HG02938 (cell line): ENCODE results near the gene ZNF83.
A peak's percentile ranks its signal among the peaks of the same experiment; 100 is the strongest.
"Not testable (repeated sequence)": the region's sequence is repeated elsewhere in the genome, so short reads cannot be mapped to it uniquely, and the experiment has no call there.

Source experiments
- ATAC-seq: cut with Tn5 transposase; IDR thresholded peaks from one replicate; pipeline ENCODE4 v1.9.1; 2021; ENCODE audit warnings: mild to moderate bottlenecking, moderate library complexity; ENCODE audit not compliant: unreplicated experiment

Gene ZNF83

GRCh38 chr19:52640916-52641315 lies 2.8 kb upstream of the ZNF83 start:
- ATAC-seq = no peak

DNA sequence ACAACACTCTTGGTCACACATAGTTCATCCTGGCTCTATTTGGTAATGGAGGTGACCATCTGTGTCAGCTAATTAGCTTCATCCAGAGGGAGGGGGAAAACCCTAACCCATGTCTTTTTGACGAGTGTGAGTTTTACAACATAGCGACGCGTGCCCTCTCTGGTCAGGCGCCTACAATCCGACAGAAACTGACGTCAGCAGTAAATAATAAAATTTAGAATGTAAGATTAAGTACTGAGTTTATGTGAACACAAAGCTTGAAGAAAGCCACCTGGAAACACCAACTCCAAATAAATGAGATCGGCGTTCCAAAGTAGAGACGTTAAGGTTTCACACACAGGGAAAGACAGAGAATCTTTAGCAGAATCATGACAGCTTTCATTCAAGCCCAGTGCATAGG lies 1.8 kb upstream of the ZNF83 start:
- ATAC-seq = no peak

DNA sequence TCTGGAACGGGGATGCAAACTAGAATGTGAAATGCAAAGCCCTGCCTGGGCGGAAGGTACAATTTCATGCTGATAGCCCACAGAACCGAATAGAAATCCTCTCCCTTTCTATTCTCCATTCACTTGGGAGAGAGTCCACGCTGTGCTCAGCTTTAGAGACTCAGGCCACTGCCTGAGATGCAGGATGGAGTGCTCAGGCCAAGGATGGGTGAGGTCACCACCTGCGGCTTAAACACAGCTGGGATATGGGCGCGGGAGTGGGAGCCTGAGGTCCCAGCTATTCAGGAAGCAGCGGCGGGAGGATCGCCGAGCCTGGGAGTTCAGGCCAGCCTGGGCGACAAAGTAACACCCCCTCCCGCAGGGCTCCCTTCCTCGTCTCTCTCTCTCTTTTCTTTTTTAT lies 446 bp upstream of the ZNF83 start:
- peak; percentile 20 for ATAC-seq

- ATAC-seq = no peak
Observed at GRCh38 chr19:52635786-52636570, 2.2 kb downstream of the ZNF83 start.

- ATAC-seq = not testable (repeated sequence)
Observed at GRCh38 chr19:52627441-52627840, 10.7 kb downstream of the ZNF83 start.

- no peak for ATAC-seq
Observed at GRCh38 chr19:52626915-52627314, 11.2 kb downstream of the ZNF83 start.

- ATAC-seq = no peak
Observed at GRCh38 chr19:52622261-52622660, 15.9 kb downstream of the ZNF83 start.

- ATAC-seq = no peak
Observed at GRCh38 chr19:52621376-52621775, 16.8 kb downstream of the ZNF83 start.

- no peak for ATAC-seq
Observed at GRCh38 chr19:52613299-52613906, 24.8 kb downstream of the ZNF83 start.

DNA sequence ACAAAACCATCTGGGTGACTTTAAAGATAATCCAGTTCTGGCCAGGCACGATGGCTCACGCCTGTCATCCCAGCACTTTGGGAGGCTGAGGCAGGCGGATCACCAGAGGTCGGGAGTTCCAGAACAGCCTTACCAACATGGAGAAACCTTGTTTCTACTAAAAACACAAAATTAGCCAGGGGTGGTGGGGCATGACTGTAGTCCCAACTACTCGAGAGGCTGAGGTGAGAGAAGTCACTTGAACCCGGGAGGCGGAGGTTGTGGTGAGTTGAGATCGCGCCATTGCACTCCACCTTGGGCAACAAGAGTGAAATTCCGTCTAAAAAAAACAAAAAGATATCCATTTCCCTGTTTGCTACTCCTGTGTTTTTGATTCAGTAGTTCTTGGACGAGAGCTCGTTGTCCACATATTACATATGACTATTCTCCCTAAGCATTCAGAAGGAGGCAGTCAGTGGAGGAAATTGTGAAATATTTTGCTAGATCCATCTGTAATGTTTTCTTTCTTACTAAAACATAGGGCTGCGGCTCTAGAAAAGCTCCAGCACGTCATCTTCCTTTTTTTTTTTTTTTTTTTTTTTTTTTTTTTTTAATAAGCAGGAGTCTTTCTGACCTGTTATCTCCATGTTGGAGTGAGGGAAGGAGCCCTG lies 34.5 kb downstream of the ZNF83 start:
- ATAC-seq = no peak

DNA sequence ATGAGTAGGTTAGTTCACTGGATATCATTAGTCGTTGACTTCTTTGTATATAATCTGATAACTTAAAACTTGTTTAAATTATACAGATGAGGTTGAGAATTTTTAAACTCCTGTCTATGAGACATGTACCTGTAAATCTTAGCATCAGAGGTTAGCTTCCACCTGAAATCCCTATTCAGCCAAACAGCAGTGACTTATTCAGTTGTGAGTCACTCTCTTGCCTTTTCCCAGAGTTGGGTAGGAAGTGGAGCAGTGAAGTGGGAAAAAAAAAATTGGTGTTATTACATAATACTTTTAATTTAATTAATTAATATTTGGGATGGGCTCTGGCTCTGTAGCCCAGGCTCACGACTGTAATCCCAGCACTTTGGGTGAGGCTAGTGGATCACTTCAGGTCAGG lies 35.2 kb downstream of the ZNF83 start:
- no peak for ATAC-seq

DNA sequence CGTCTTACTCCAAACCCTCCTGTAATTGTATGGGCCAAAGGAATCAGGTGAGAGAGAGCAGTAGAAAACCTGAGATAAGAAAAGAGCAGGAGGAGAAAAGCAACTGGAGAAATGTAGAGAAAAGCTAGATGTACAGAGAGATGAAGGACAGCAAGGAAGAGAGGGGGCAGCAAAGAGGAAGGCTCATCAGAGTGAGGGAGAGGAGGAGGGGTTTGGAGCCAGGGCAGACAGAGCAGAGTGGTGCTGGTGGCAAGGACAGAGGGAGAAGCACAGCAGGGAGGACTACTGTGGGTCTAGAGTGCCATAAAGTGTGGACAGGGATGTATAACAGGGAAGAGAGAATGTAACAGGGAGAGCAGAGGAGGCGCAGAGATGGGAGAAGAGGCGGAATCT lies 36.2 kb downstream of the ZNF83 start:
- ATAC-seq = not testable (repeated sequence)

- peak; percentile 90 for ATAC-seq
Observed at GRCh38 chr19:52601025-52601973, 36.9 kb downstream of the ZNF83 start.

GRCh38 chr19:52600639-52601024 lies 37.5 kb downstream of the ZNF83 start:
- peak; percentile 3 for ATAC-seq

DNA sequence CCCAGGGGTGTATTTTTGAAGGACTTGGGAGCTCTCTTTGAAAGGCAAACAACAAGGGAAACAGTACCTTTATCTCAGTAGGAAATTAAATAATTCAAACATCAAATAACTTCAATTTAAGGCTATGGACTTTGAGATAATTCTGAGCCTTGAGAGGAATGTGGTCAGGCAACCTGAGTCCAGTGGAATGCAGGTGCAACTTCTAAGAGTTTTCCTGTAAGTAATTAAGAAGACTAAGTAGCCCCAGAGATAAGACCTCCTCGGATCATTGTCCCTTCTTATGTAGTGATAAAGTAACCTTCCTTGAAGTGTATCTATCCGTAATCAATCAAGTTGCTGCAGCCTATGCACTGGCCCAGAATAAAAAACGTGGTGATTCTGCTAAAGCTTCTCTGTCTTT lies 38.9 kb downstream of the ZNF83 start:
- ATAC-seq = no peak

- ATAC-seq = not testable (repeated sequence)
Observed at GRCh38 chr19:52593441-52593840, 44.7 kb downstream of the ZNF83 start.

DNA sequence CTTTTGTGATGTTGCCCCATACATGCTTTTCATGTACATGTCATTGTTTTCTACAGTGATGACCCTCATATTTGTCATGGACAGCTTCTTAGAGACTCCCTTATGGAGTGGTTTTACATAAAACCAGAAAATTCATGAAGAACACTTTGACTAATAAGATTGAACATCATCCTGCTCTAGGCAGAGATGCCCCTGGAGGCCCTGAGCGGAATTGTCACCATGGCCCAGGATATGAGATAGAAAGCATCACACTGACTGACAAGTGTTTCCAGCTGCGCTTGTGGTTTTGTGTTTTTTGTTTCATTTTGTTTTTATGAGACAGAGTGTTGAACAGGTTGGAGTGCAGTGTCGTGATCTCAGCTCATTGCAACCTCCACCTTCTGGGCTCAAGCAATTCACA lies 45.9 kb downstream of the ZNF83 start:
- no peak for ATAC-seq

- ATAC-seq = no peak
Observed at GRCh38 chr19:52590728-52591127, 47.4 kb downstream of the ZNF83 start.

DNA sequence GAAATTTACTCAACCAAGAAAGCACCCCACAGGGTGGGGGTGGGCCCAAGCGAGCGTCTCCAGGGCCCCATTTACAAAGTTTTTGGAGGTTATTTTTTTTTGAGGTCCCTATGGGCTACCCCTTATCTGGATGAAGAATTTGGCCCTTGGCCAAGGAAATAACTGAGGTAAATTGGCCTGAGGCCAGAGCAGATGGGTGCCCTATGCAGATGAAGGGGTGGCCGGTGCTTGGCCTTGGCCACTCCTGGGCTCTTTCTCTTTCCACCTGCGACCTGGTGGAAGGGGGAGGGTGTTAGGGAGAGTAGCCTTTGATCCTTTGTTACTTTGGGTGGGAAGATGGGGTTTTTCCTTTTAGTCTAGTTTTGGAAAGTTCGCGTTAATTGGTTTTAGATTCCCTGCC lies 52.6 kb downstream of the ZNF83 start:
- no peak for ATAC-seq

DNA sequence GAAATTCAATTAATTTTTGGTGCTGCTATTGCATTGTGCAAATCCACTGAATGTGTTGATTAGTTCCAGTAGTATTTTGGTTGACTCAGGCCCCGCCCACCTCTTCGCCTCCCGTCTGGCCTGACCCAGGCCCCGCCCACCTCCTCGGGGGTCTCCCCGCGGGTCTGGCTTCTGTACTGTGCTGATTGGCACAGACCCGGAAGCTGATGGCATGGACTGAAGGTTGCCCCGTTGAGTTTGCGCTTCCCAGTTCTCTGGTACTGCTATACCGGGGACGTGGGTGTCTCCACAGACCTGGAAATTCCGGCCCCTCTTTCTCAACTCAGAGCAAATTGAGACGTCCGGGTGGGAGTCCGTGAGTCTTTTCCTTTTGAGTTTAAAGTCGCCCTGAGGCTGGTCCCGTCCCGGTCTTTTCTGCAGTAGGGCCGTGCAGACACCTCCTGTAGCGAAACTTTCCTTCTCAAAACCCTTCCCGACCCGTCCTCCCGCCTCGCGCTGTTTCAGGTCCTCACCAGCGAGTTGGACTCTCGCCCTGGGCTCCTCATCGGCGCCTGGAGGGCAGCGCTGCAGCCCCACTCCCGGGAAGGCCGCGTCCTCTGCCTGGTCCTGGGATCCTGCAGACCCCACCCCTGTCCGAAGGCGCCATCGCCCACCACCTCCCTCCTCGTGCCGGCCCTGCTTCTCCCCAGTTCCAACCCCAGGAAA lies 53.3 kb downstream of the ZNF83 start:
- no peak for ATAC-seq
